Endothelial cell of umbilical vein (primary cell): ENCODE results near the gene LOXL1.

ENCODE experiments used
- EZH2 ChIP-seq: IDR thresholded peaks from 2 replicates; pipeline ENCODE4 v1.6.1; 2012; ENCODE audit warnings: borderline replicate concordance, low read depth, mild to moderate bottlenecking, moderate library complexity, low read length, inconsistent platforms; ENCODE audit not compliant: severe bottlenecking
- FOS ChIP-seq: IDR thresholded peaks from 2 replicates; pipeline ENCODE4 v1.6.1; 2011; ENCODE audit warnings: mild to moderate bottlenecking, low read length, moderate library complexity, borderline replicate concordance; ENCODE audit not compliant: insufficient read depth
- GATA2 ChIP-seq: IDR thresholded peaks from 2 replicates; pipeline ENCODE4 v1.7.0; 2011; ENCODE audit warnings: low read depth, mild to moderate bottlenecking, moderate library complexity, mixed read lengths, low read length; ENCODE audit not compliant: insufficient read length, insufficient read depth
- JUN ChIP-seq: IDR thresholded peaks from 2 replicates; pipeline ENCODE4 v1.6.1; 2011; ENCODE audit warnings: borderline replicate concordance, low read depth; ENCODE audit not compliant: insufficient read length, insufficient read depth
- MYC ChIP-seq: IDR thresholded peaks from one replicate; pipeline ENCODE4 v1.6.1; 2011; ENCODE audit warnings: mild to moderate bottlenecking, low read depth, low read length
- POLR2A ChIP-seq: IDR thresholded peaks from 2 replicates; pipeline ENCODE4 v1.6.1; 2012; ENCODE audit warnings: low read depth, mild to moderate bottlenecking, control low read depth, low read length
- POLR2AphosphoS5 ChIP-seq: IDR thresholded peaks from 2 replicates; pipeline ENCODE4 v1.6.1; 2012; ENCODE audit warnings: low read depth, mild to moderate bottlenecking, control low read depth, low read length, moderate library complexity; ENCODE audit not compliant: insufficient read depth
- TF ChIP-seq, protein P1 (sequence below), 2 donors: IDR thresholded peaks; 1 replicate in 1 of 2; 2 replicates in 1 of 2; pipeline ENCODE4 v1.5.1; 2011; ENCODE audit warnings: low read length in 2 of 2, mild to moderate bottlenecking in 2 of 2, moderate library complexity in 2 of 2, control low read depth in 1 of 2, inconsistent platforms in 1 of 2, low read depth in 1 of 2; ENCODE audit not compliant: insufficient read depth in 1 of 2; ENCODE audit errors: extremely low read depth in 1 of 2
- TF ChIP-seq, protein P2 (sequence below): IDR thresholded peaks from 2 replicates; pipeline ENCODE4 v1.6.1; 2011; ENCODE audit not compliant: insufficient read depth, insufficient read length

DNA sequence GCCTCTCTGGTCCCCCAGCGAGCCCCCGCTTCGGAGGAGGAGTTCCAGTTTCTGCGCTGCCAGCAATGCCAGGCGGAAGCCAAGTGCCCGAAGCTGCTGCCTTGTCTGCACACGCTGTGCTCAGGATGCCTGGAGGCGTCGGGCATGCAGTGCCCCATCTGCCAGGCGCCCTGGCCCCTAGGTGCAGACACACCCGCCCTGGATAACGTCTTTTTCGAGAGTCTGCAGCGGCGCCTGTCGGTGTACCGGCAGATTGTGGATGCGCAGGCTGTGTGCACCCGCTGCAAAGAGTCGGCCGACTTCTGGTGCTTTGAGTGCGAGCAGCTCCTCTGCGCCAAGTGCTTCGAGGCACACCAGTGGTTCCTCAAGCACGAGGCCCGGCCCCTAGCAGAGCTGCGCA, 71.7 kb downstream of the LOXL1 start:
- TF ChIP-seq POLR2A (no peak), POLR2AphosphoS5 (no peak), EZH2 (no peak), JUN (no peak), GATA2 (no peak), MYC (no peak), FOS (no peak)
- TF ChIP-seq, protein P1, sequence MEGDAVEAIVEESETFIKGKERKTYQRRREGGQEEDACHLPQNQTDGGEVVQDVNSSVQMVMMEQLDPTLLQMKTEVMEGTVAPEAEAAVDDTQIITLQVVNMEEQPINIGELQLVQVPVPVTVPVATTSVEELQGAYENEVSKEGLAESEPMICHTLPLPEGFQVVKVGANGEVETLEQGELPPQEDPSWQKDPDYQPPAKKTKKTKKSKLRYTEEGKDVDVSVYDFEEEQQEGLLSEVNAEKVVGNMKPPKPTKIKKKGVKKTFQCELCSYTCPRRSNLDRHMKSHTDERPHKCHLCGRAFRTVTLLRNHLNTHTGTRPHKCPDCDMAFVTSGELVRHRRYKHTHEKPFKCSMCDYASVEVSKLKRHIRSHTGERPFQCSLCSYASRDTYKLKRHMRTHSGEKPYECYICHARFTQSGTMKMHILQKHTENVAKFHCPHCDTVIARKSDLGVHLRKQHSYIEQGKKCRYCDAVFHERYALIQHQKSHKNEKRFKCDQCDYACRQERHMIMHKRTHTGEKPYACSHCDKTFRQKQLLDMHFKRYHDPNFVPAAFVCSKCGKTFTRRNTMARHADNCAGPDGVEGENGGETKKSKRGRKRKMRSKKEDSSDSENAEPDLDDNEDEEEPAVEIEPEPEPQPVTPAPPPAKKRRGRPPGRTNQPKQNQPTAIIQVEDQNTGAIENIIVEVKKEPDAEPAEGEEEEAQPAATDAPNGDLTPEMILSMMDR (IDR thresholded peaks at IDR 0.05; ENCODE audit: extremely low read depth in 1 of 2, insufficient read depth in 1 of 2, low read depth in 1 of 2, low read length in 2 of 2): no peak
- TF ChIP-seq, protein P2, sequence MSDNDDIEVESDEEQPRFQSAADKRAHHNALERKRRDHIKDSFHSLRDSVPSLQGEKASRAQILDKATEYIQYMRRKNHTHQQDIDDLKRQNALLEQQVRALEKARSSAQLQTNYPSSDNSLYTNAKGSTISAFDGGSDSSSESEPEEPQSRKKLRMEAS: no peak
